UCSD-AML1 (cell line): ENCODE measurements around the gene PRKCE.

Experiments
- DNase-seq: peaks from one replicate; lab custom pipeline; 2025; ENCODE audit not compliant: unreplicated experiment; lab: John Stamatoyannopoulos, UW

The PRKCE gene

GRCh38 chr2:45651415-45652089, at the start of gene PRKCE:
Gene PRKCE (plus strand): TSS chr2:45651675.
- DNase-seq = peak; percentile 44

- no peak for DNase-seq
Observed at GRCh38 chr2:45602624-45603023, 48.9 kb upstream of the PRKCE start.

- DNase-seq = no peak
Observed at GRCh38 chr2:45605116-45605515, 46.4 kb upstream of the PRKCE start.

- DNase-seq = no peak
Observed at GRCh38 chr2:45606796-45607195, 44.7 kb upstream of the PRKCE start.

- DNase-seq = no peak
Observed at GRCh38 chr2:45607701-45608100, 43.8 kb upstream of the PRKCE start.

GRCh38 chr2:45610281-45611019, 41.0 kb upstream of the PRKCE start:
- DNase-seq = peak; percentile 66

- peak; percentile 95 for DNase-seq
Observed at GRCh38 chr2:45611020-45611859, 40.2 kb upstream of the PRKCE start, which contains the start of gene SRBD1. Gene SRBD1 (minus strand): TSS chr2:45611267. CDS start chr2:45605441, 5,826 bp downstream.

- DNase-seq = no peak
Observed at GRCh38 chr2:45612285-45612684, 39.2 kb upstream of the PRKCE start.

- DNase-seq = no peak
Observed at GRCh38 chr2:45612731-45613130, 38.7 kb upstream of the PRKCE start.

- DNase-seq = no peak
Observed at GRCh38 chr2:45614330-45614729, 37.1 kb upstream of the PRKCE start.

- no peak for DNase-seq
Observed at GRCh38 chr2:45614871-45615415, 36.5 kb upstream of the PRKCE start.

- no peak for DNase-seq
Observed at GRCh38 chr2:45616658-45617411, 34.6 kb upstream of the PRKCE start.

- no peak for DNase-seq
Observed at GRCh38 chr2:45617496-45617895, 34.0 kb upstream of the PRKCE start.

GRCh38 chr2:45622336-45623075, 29.0 kb upstream of the PRKCE start:
- no peak for DNase-seq

- no peak for DNase-seq
Observed at GRCh38 chr2:45623098-45623497, 28.4 kb upstream of the PRKCE start.

GRCh38 chr2:45625824-45626223, 25.7 kb upstream of the PRKCE start:
- DNase-seq = no peak

- DNase-seq = no peak
Observed at GRCh38 chr2:45626387-45627221, 24.9 kb upstream of the PRKCE start.

- no peak for DNase-seq
Observed at GRCh38 chr2:45627911-45628310, 23.6 kb upstream of the PRKCE start.

GRCh38 chr2:45629971-45630370, 21.5 kb upstream of the PRKCE start:
- no peak for DNase-seq
